ENCODE measurements around the gene CDC42EP3. TPM values are rescaled to one million over a fixed set of nuclear protein-coding genes. Genes with fewer than 3 reads are reported as not detected.

The CDC42EP3 gene
- polyA plus RNA-seq, 1 donor from 2014 or later: 25.2 TPM

- Histone ChIP-seq H3K79me2 (replicated peaks; ENCODE audit: insufficient read depth, low read length) (no peaks in the 10 kb centered on the region), H3F3A (ENCODE audit: insufficient read depth, low read length, poor library complexity, severe bottlenecking) (no peaks in the 10 kb centered on the region), H3K9ac (ENCODE audit: low read length) (no peak overlapping the region), H4K20me1 (ENCODE audit: insufficient read depth) (no peaks in the 10 kb centered on the region), H3K36me3 (ENCODE audit: insufficient read depth, low read length) (no peaks in the 10 kb centered on the region), H2AFZ (ENCODE audit: low read depth, low read length) (no peak overlapping the region), H3K4me3 (ENCODE audit: low read length) (no peak overlapping the region), H3K27me3 (ENCODE audit: insufficient read depth, low read depth, low read length) (no peaks in the 10 kb centered on the region), H3K27ac (ENCODE audit: low read length) (no peak overlapping the region), H3K9me3 (ENCODE audit: low read length) (no peaks in the 10 kb centered on the region), H3K9me2 (ENCODE audit: insufficient read depth, low read length) (no peaks in the 10 kb centered on the region), H3K4me2 (ENCODE audit: low read length) (no peak overlapping the region)
- no peak for TF ChIP-seq TAF1 (IDR thresholded peaks at IDR 0.05; ENCODE audit: low read depth)
- no peak for TF ChIP-seq REST (IDR thresholded peaks at IDR 0.05; ENCODE audit: borderline replicate concordance)
- no peak for TF ChIP-seq MXI1 (conservative IDR thresholded peaks at IDR 0.05; ENCODE audit: poor library complexity, severe bottlenecking)
- TF ChIP-seq CTCF (IDR thresholded peaks at IDR 0.05; ENCODE audit: poor library complexity, severe bottlenecking): no peak
- no peak for TF ChIP-seq POLR2AphosphoS5 (IDR thresholded peaks at IDR 0.05)
- TF ChIP-seq SMC3 (conservative IDR thresholded peaks at IDR 0.05; ENCODE audit: poor library complexity): no peak
- TF ChIP-seq EP300 (conservative IDR thresholded peaks at IDR 0.05; ENCODE audit: poor library complexity, severe bottlenecking): no peak
- no peak for TF ChIP-seq EZH2 (IDR thresholded peaks at IDR 0.05; ENCODE audit: borderline replicate concordance, insufficient read depth, low read length, poor library complexity, severe bottlenecking)
- TF ChIP-seq RAD21 (conservative IDR thresholded peaks at IDR 0.05): no peak
Measured at GRCh38 chr2:37684809-37685208, 13.4 kb upstream of the CDC42EP3 start.

GRCh38 chr2:37683921-37684780 is 12.7 kb upstream of the CDC42EP3 start:
- TF ChIP-seq TAF1 (IDR thresholded peaks at IDR 0.05; ENCODE audit: low read depth) (no peak), POLR2AphosphoS5 (IDR thresholded peaks at IDR 0.05) (no peak), REST (IDR thresholded peaks at IDR 0.05; ENCODE audit: borderline replicate concordance) (no peak), MXI1 (conservative IDR thresholded peaks at IDR 0.05; ENCODE audit: poor library complexity, severe bottlenecking) (no peak), CTCF (IDR thresholded peaks at IDR 0.05; ENCODE audit: poor library complexity, severe bottlenecking) (no peak), SMC3 (conservative IDR thresholded peaks at IDR 0.05; ENCODE audit: poor library complexity) (no peak), RAD21 (conservative IDR thresholded peaks at IDR 0.05) (no peak), EP300 (conservative IDR thresholded peaks at IDR 0.05; ENCODE audit: poor library complexity, severe bottlenecking) (no peak)
- no peaks in the 10 kb centered on the region for H4K20me1 ChIP-seq (ENCODE audit: insufficient read depth)
- H3K36me3 ChIP-seq (ENCODE audit: insufficient read depth, low read length): no peaks in the 10 kb centered on the region
- no peak overlapping the region for H2AFZ ChIP-seq (ENCODE audit: low read depth, low read length)
- H3K27ac ChIP-seq (ENCODE audit: low read length): no peak overlapping the region
- H3K79me2 ChIP-seq (replicated peaks; ENCODE audit: insufficient read depth, low read length): no peaks in the 10 kb centered on the region
- no peak overlapping the region for H3K9ac ChIP-seq (ENCODE audit: low read length)
- H3K4me3 ChIP-seq (ENCODE audit: low read length): no peak overlapping the region
- H3F3A ChIP-seq (ENCODE audit: insufficient read depth, low read length, poor library complexity, severe bottlenecking): no peaks in the 10 kb centered on the region
- H3K9me3 ChIP-seq (ENCODE audit: low read length): no peaks in the 10 kb centered on the region
- H3K4me2 ChIP-seq (ENCODE audit: low read length): no peak overlapping the region
- no peaks in the 10 kb centered on the region for H3K27me3 ChIP-seq (ENCODE audit: insufficient read depth, low read depth, low read length)
- H3K9me2 ChIP-seq (ENCODE audit: insufficient read depth, low read length): no peaks in the 10 kb centered on the region

All from neural cell (in vitro differentiated cells).